ENCODE results near the gene IL6.

DNA sequence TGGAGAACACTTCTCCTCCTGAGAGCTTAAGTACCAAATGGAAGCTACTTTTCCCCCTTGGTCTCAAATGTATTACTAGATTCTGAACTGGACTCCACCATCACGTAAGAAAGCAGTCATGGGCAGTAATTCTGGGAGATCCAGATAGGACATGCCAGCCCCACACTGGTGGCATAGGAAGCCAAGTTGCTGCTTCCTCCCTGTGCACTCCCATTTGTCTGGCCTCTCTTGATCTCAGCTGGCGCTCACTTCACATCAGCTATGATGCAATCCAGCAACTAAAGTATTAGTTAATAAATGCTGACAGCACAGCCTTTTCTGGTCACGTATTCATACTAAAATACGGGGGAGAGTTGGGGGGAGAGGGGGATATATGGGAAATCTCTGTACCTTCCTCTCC is 3.4 kb upstream of the IL6 start:
- TF ChIP-seq, protein P1, sequence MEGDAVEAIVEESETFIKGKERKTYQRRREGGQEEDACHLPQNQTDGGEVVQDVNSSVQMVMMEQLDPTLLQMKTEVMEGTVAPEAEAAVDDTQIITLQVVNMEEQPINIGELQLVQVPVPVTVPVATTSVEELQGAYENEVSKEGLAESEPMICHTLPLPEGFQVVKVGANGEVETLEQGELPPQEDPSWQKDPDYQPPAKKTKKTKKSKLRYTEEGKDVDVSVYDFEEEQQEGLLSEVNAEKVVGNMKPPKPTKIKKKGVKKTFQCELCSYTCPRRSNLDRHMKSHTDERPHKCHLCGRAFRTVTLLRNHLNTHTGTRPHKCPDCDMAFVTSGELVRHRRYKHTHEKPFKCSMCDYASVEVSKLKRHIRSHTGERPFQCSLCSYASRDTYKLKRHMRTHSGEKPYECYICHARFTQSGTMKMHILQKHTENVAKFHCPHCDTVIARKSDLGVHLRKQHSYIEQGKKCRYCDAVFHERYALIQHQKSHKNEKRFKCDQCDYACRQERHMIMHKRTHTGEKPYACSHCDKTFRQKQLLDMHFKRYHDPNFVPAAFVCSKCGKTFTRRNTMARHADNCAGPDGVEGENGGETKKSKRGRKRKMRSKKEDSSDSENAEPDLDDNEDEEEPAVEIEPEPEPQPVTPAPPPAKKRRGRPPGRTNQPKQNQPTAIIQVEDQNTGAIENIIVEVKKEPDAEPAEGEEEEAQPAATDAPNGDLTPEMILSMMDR (IDR thresholded peaks at IDR 0.05 in 2 of 3, conservative IDR thresholded peaks at IDR 0.05 in 1 of 3; ENCODE audit: borderline replicate concordance in 1 of 3, insufficient read depth in 1 of 3, low read depth in 2 of 3, low read length in 2 of 3), result no peak
- TF ChIP-seq, protein P2, sequence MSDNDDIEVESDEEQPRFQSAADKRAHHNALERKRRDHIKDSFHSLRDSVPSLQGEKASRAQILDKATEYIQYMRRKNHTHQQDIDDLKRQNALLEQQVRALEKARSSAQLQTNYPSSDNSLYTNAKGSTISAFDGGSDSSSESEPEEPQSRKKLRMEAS (IDR thresholded peaks at IDR 0.05), result no peak
- no peak for TF ChIP-seq FOSL1 (IDR thresholded peaks at IDR 0.05; ENCODE audit: low read depth)
- TF ChIP-seq JUND (IDR thresholded peaks at IDR 0.05), result no peak
- TF ChIP-seq YY1 (IDR thresholded peaks at IDR 0.05; ENCODE audit: extremely low read depth, insufficient replicate concordance, low read depth, low read length), result no peak
- TF ChIP-seq POLR2AphosphoS5 (IDR thresholded peaks at IDR 0.05; ENCODE audit: low read depth, low read length), result no peak
- TF ChIP-seq ELF1 (IDR thresholded peaks at IDR 0.05; ENCODE audit: borderline replicate concordance, low read depth), result no peak
- TF ChIP-seq, protein P3, sequence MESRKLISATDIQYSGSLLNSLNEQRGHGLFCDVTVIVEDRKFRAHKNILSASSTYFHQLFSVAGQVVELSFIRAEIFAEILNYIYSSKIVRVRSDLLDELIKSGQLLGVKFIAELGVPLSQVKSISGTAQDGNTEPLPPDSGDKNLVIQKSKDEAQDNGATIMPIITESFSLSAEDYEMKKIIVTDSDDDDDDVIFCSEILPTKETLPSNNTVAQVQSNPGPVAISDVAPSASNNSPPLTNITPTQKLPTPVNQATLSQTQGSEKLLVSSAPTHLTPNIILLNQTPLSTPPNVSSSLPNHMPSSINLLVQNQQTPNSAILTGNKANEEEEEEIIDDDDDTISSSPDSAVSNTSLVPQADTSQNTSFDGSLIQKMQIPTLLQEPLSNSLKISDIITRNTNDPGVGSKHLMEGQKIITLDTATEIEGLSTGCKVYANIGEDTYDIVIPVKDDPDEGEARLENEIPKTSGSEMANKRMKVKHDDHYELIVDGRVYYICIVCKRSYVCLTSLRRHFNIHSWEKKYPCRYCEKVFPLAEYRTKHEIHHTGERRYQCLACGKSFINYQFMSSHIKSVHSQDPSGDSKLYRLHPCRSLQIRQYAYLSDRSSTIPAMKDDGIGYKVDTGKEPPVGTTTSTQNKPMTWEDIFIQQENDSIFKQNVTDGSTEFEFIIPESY (IDR thresholded peaks at IDR 0.05; ENCODE audit: extremely low read depth, insufficient replicate concordance, low read length), result no peak
- TF ChIP-seq ZFX (IDR thresholded peaks at IDR 0.05), result no peak

Measured in HCT116 (cell line).